Pancreas (tissue), 10 donors: Measurements from ENCODE around the gene CRIP1. TPM values are rescaled to one million over a fixed set of nuclear protein-coding genes. Genes with fewer than 3 reads are reported as not detected.

Experiments used
- ATAC-seq, 4 donors: fragments of 200-7000 bp; cut with Tn5 transposase; one replicate each; pipeline versions ENCODE4 v1.8.0 to v1.9.1; 2020; ENCODE audit warnings: mild to moderate bottlenecking in 4 of 4, moderate library complexity in 4 of 4
- DNase-seq, 6 donors: peaks; one replicate each; pipeline ENCODE4 v3.0.0-alpha.2; 2020
- FAIRE-seq: peaks from 2 replicates; lab custom pipeline; 2012; peaks lifted over from hg19 to GRCh38; lab: Jason Lieb, UNC
- H3K27ac ChIP-seq, 4 donors: fragments of 200-600 bp; sonication (generic); 1 replicate in 3 of 4; 2 replicates in 1 of 4; pipeline versions ENCODE4 v1.5.0 to v1.8.0; 2020
- H3K27me3 ChIP-seq, 4 donors: fragments of 200-600 bp; one replicate each; pipeline ENCODE4 v1.8.0; 2021
- H3K36me3 ChIP-seq, 3 donors: fragments of 200-600 bp; sonication (generic) in 1 of 3; one replicate each; pipeline versions ENCODE4 v1.5.0 to v1.8.0; 2020 to 2021
- H3K4me1 ChIP-seq, 3 donors: fragments of 200-600 bp; one replicate each; pipeline ENCODE4 v1.8.0; 2021
- H3K4me3 ChIP-seq, 4 donors: fragments of 200-600 bp; sonication (generic) in 2 of 4; one replicate each; pipeline versions ENCODE4 v1.5.0 to v1.8.0; 2020 to 2021
- H3K9me3 ChIP-seq, 4 donors: fragments of 200-600 bp; one replicate each; pipeline ENCODE4 v1.8.0; 2021
- WGBS, 2 donors: extraction: QIAGEN DNeasy Blood & Tissue Kit; methylation state at CpG; one replicate each; pipeline ENCODE4 v1.1.7; 2013; 5-methylcytosine and 5-hydroxymethylcytosine counted together
- intact Hi-C, 3 donors: fragments of 100-400 bp; cut with DNase I; formaldehyde crosslinking; loops; one replicate each; pipeline versions ENCODE4 v1.11.1 to v1.14.2; 2022
- polyA plus RNA-seq, 2 donors: library from polyadenylated mRNA; stranded (reverse); fragments of 200-250 nt; gene quantifications; one replicate each; pipeline ENCODE4 v1.2.3, GENCODE V29; 2013
- total RNA-seq, 6 donors: library from RNA; stranded (reverse); fragmentation: NEBNext Ultra II Directional in 4 of 6; extraction: Animal tissue kit (Norgen Biotek cat#: 25700) in 4 of 6; gene quantifications; one replicate each; pipeline versions ENCODE4 v1.2.1 to v1.2.4, GENCODE V29; 2021 to 2023
- TF ChIP-seq, protein P1 (sequence below), 4 donors: fragments of 200-600 bp; sonication (generic) in 3 of 4; IDR thresholded peaks; one replicate each; pipeline versions ENCODE4 v1.5.0 to v1.8.0; 2021; ENCODE audit warnings: antibody characterized with exemption in 4 of 4
- donor health status: healthy with polysubstance abuse.
- donor health status: DM: no; HTN: no; CAD: no; lungs with moderate emphysema.
- donor health status: DM: no; HTN: no; CAD: no.
- donor health status: control.
- donor health status: control.
- donor health status: Bipolar disorder and iron deficiency.
- donor health status: DM: yes; HTN: yes; CAD: no.
- donor health status: DM: no; HTN: no; CAD: no.
- donor health status: DM: no; HTN: no; CAD: no.
- donor health status: DM: yes; HTN: yes; CAD: no.

Gene CRIP1
- total and polyA plus RNA-seq, 8 donors: 2.4 to 71.0 (median 9.3) TPM

DNA sequence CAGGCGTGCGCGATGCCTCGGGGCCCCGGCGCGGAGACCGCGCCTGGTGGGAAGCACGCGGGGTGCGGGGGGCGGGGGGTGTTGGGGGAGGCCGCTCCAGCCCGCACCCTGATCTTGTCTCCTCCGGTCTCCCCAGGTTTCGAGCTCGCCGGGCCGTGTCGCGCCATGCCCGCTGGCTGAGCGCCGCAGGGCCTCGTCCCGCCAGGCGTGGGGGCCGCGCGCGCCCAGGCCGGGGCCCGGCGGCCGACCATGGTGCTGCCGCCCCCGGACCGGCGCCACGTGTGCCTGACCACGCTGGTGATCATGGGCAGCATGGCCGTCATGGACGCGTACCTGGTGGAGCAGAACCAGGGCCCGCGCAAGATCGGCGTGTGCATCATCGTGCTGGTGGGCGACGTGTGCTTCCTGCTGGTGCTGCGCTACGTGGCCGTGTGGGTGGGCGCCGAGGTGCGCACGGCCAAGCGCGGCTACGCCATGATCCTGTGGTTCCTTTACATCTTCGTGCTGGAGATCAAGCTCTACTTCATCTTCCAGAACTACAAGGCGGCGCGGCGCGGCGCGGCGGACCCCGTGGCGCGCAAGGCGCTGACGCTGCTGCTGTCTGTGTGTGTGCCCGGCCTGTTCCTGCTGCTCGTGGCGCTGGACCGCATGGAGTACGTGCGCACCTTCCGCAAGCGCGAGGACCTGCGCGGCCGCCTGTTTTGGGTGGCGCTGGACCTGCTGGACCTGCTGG is 42.1 kb downstream of the CRIP1 start:
- ATAC-seq (no peak), FAIRE-seq (no peak), DNase-seq (peak in 2 of 6 donors; percentile 43 to 77)
- Histone ChIP-seq H3K9me3 (no peaks in the 10 kb centered on the region), H3K27ac (no peak overlapping the region), H3K4me3 (peak overlapping the region; percentile 21 to 71 (median 41)), H3K27me3 (no peaks in the 10 kb centered on the region), H3K36me3 (no peaks in the 10 kb centered on the region), H3K4me1 (peaks cover 0 to 16% (median 0%) of the 10 kb centered on the region in 3 donors)
- TF ChIP-seq, protein P1, sequence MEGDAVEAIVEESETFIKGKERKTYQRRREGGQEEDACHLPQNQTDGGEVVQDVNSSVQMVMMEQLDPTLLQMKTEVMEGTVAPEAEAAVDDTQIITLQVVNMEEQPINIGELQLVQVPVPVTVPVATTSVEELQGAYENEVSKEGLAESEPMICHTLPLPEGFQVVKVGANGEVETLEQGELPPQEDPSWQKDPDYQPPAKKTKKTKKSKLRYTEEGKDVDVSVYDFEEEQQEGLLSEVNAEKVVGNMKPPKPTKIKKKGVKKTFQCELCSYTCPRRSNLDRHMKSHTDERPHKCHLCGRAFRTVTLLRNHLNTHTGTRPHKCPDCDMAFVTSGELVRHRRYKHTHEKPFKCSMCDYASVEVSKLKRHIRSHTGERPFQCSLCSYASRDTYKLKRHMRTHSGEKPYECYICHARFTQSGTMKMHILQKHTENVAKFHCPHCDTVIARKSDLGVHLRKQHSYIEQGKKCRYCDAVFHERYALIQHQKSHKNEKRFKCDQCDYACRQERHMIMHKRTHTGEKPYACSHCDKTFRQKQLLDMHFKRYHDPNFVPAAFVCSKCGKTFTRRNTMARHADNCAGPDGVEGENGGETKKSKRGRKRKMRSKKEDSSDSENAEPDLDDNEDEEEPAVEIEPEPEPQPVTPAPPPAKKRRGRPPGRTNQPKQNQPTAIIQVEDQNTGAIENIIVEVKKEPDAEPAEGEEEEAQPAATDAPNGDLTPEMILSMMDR (IDR thresholded peaks at IDR 0.05): no peak
- WGBS, 2 donors: 29 to 35% methylated on average over 74 to 89 of the region's 89 CpGs
- intact Hi-C loops: no loop called here

DNA sequence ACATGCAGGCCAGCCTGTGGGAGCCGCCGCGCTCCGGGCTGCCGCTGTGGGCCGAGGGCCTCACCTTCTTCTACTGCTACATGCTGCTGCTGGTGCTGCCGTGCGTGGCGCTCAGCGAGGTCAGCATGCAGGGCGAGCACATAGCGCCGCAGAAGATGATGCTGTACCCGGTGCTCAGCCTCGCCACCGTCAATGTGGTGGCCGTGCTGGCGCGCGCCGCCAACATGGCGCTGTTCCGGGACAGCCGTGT is 42.6 kb downstream of the CRIP1 start:
- intact Hi-C loops: no loop called here
- TF ChIP-seq, protein P1 (IDR thresholded peaks at IDR 0.05): no peak
- Histone ChIP-seq H3K27me3 (no peaks in the 10 kb centered on the region), H3K4me3 (peak overlapping the region in 1 of 4 donors; percentile 71), H3K27ac (no peak overlapping the region), H3K9me3 (no peaks in the 10 kb centered on the region), H3K4me1 (peaks cover 0 to 16% (median 0%) of the 10 kb centered on the region in 3 donors), H3K36me3 (no peaks in the 10 kb centered on the region)
- 56 to 64% methylated on average over 24 of the region's 24 CpGs for WGBS, 2 donors
- FAIRE-seq (no peak), ATAC-seq (no peak), DNase-seq (peak in 1 of 6 donors; percentile 60)

DNA sequence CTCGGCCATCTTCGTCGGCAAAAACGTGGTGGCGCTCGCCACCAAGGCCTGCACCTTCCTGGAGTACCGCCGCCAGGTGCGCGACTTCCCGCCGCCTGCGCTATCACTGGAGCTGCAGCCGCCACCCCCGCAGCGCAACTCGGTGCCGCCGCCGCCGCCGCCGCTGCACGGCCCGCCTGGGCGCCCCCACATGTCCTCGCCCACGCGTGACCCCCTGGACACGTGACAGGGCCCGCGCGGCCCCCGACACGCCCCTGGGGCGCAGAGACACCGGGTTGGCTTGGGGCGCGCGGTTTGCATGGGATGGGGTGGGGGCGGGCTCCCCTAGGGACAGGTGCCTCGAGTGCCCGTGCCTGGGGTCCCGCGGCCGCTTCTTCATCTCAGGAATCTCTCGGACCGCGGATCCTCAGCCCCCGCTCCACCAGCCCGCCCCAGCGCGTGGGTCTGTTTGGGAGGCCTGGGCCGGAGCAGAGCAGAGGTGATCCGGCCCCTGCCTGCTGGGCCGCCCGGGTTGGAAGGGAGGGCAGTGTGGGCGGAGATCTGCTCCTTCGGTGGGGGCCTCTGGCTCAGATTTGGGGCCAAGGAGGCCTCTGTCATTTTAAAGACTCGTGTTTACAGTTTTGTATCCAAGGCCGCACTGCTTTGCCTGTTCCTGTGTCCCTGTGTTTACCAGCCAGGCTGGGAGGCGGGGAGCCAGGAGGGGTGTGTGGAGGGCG is 43.0 kb downstream of the CRIP1 start:
- Histone ChIP-seq H3K4me3 (peak overlapping the region in 1 of 4 donors; percentile 71), H3K27ac (no peak overlapping the region), H3K4me1 (peaks cover 0 to 16% (median 0%) of the 10 kb centered on the region in 3 donors), H3K36me3 (no peaks in the 10 kb centered on the region), H3K9me3 (no peaks in the 10 kb centered on the region), H3K27me3 (no peaks in the 10 kb centered on the region)
- intact Hi-C loops: no loop called here
- TF ChIP-seq, protein P1 (IDR thresholded peaks at IDR 0.05): no peak
- FAIRE-seq (no peak), ATAC-seq (no peak), DNase-seq (peak in 3 of 6 donors; percentile 35 to 67 (median 57))
- 72% methylated on average over 53 to 63 of the region's 63 CpGs for WGBS, 2 donors

DNA sequence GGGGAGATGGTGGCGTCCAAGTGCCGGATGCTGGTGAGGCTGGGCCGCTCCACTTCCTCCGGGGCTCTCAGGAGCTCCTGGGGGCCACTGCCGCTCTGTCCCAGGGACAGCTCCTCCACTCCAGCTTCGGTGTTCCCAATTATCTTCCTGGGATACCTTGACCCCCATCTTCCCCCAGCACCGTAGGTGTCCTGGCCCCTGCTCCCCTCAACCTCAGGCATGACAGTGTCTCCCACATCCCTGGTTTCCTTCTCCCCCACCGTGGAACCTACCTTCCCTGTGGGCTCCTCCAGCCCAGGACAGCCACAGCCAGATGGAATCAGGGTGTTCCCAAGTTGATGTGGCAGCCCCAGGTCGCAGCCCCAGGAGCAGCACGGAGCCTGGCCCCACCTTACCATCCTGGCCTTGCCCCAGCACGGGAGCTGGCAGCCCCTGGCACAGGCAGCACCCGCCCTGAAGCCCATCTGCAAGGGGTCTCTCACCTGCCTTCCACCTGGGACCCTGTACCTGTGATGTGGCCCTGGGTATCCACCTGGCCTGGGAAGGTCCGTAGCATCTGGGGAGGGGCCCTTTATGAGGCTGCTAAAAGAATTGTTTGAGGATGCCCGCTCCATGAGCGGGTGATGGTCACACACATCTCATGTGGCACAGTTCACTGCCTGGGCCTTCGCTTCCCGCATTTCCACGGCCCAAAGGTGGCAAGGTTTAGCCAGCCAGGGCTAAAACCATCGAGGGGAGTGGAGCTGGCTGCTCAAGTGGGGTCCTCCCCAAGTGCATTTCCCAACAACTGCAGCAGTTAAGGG is 43.8 kb downstream of the CRIP1 start:
- 87 to 93% methylated on average over 19 of the region's 19 CpGs for WGBS, 2 donors
- intact Hi-C loops: no loop called here
- no peak for ATAC-seq
- peak in 2 of 6 donors; percentile 51 to 78 for DNase-seq
- Histone ChIP-seq H3K27ac (no peak overlapping the region), H3K4me1 (peaks cover 0 to 16% (median 0%) of the 10 kb centered on the region in 3 donors), H3K36me3 (no peaks in the 10 kb centered on the region), H3K4me3 (no peak overlapping the region), H3K9me3 (no peaks in the 10 kb centered on the region), H3K27me3 (no peaks in the 10 kb centered on the region)
- TF ChIP-seq, protein P1 (IDR thresholded peaks at IDR 0.05): no peak
- FAIRE-seq: no peak
